Liver (tissue), 9 donors: ENCODE measurements around the gene TAF9B. TPM values are rescaled to one million over a fixed set of nuclear protein-coding genes. Genes with fewer than 3 reads are reported as not detected.

Experiments
- DNase-seq: peaks from one replicate; pipeline ENCODE4 v3.0.0-alpha.2; 2017; ENCODE audit warnings: low spot score
- H3K27ac ChIP-seq, 2 donors: one replicate each; pipeline ENCODE4 v1.7.0; 2013; ENCODE audit warnings: inconsistent platforms in 2 of 2, low read length in 2 of 2, control low read depth in 1 of 2, low read depth in 1 of 2, mild to moderate bottlenecking in 1 of 2
- H3K27me3 ChIP-seq, 4 donors: one replicate each; pipeline versions ENCODE4 v1.6.1 to v1.7.0; 2013; ENCODE audit warnings: low read length in 3 of 4, inconsistent platforms in 1 of 4, mild to moderate bottlenecking in 1 of 4, moderate library complexity in 1 of 4; ENCODE audit not compliant: control insufficient read depth in 4 of 4, insufficient read depth in 4 of 4
- H3K36me3 ChIP-seq, 4 donors: one replicate each; pipeline versions ENCODE4 v1.6.1 to v1.7.0; 2013; ENCODE audit warnings: low read length in 3 of 4, mild to moderate bottlenecking in 3 of 4, low read depth in 1 of 4, moderate library complexity in 1 of 4; ENCODE audit not compliant: control insufficient read depth in 4 of 4, insufficient read depth in 3 of 4
- H3K4me1 ChIP-seq, 4 donors: one replicate each; pipeline versions ENCODE4 v1.6.1 to v1.7.0; 2013; ENCODE audit warnings: low read length in 3 of 4, mild to moderate bottlenecking in 3 of 4, moderate library complexity in 1 of 4; ENCODE audit not compliant: control insufficient read depth in 4 of 4, insufficient read depth in 4 of 4
- H3K4me3 ChIP-seq, 3 donors: one replicate each; pipeline versions ENCODE4 v1.6.1 to v1.7.0; 2013; ENCODE audit warnings: low read length in 3 of 3, control low read depth in 1 of 3, low read depth in 1 of 3, mild to moderate bottlenecking in 1 of 3
- H3K9ac ChIP-seq, 2 donors: one replicate each; pipeline ENCODE4 v1.7.0; 2013; ENCODE audit warnings: low read length in 2 of 2, mild to moderate bottlenecking in 2 of 2, moderate library complexity in 2 of 2, control low read depth in 1 of 2, low read depth in 1 of 2
- H3K9me3 ChIP-seq, 4 donors: one replicate each; pipeline versions ENCODE4 v1.6.1 to v1.7.0; 2013; ENCODE audit warnings: low read length in 3 of 4; ENCODE audit not compliant: control insufficient read depth in 4 of 4
- CTCF ChIP-seq: fragments of 150-350 bp; IDR thresholded peaks from 2 replicates; pipeline ENCODE4 v1.5.1; 2017; ENCODE audit warnings: improper control_type of control experiment, low read depth, low read length; ENCODE audit not compliant: missing input control
- EGR1 ChIP-seq, 2 donors: IDR thresholded peaks; 2 replicates each; pipeline ENCODE4 v1.6.1; 2016 to 2018; ENCODE audit warnings: antibody characterized with exemption in 2 of 2, low read depth in 2 of 2
- FOXA1 ChIP-seq: IDR thresholded peaks from 2 replicates; pipeline ENCODE4 v1.6.1; 2016; ENCODE audit warnings: antibody characterized with exemption
- FOXA2 ChIP-seq: IDR thresholded peaks from 2 replicates; pipeline ENCODE4 v1.6.1; 2016; ENCODE audit warnings: antibody characterized with exemption
- GABPA ChIP-seq, 2 donors: IDR thresholded peaks in 1 of 2; conservative IDR thresholded peaks in 1 of 2; 2 replicates each; pipeline ENCODE4 v1.6.1; 2016; ENCODE audit warnings: antibody characterized with exemption in 2 of 2, mild to moderate bottlenecking in 1 of 2, moderate library complexity in 1 of 2
- HNF4A ChIP-seq, 2 donors: conservative IDR thresholded peaks; 2 replicates each; pipeline ENCODE4 v1.6.1; 2016; ENCODE audit warnings: antibody characterized with exemption in 2 of 2, mild to moderate bottlenecking in 2 of 2
- HNF4G ChIP-seq: IDR thresholded peaks from 2 replicates; pipeline ENCODE4 v1.6.1; 2016; ENCODE audit warnings: antibody characterized with exemption
- JUND ChIP-seq, 2 donors: IDR thresholded peaks; 2 replicates each; pipeline ENCODE4 v1.6.1; 2016; ENCODE audit warnings: antibody characterized with exemption in 2 of 2
- MAX ChIP-seq: IDR thresholded peaks from 2 replicates; pipeline ENCODE4 v1.6.1; 2016; ENCODE audit warnings: antibody characterized with exemption
- NR2F2 ChIP-seq: IDR thresholded peaks from 2 replicates; pipeline ENCODE4 v1.6.1; 2016; ENCODE audit warnings: antibody characterized with exemption
- RAD21 ChIP-seq, 2 donors: IDR thresholded peaks; 2 replicates each; pipeline ENCODE4 v1.6.1; 2016; ENCODE audit warnings: antibody characterized with exemption in 2 of 2, mild to moderate bottlenecking in 2 of 2
- REST ChIP-seq: IDR thresholded peaks from 2 replicates; pipeline ENCODE4 v1.6.1; 2016; ENCODE audit warnings: antibody characterized with exemption, mild to moderate bottlenecking
- RXRA ChIP-seq, 2 donors: IDR thresholded peaks; 2 replicates each; pipeline ENCODE4 v1.6.1; 2017 to 2018; ENCODE audit warnings: antibody characterized with exemption in 2 of 2, mild to moderate bottlenecking in 1 of 2
- SP1 ChIP-seq: IDR thresholded peaks from 2 replicates; pipeline ENCODE4 v1.6.1; 2018; ENCODE audit warnings: antibody characterized with exemption, mild to moderate bottlenecking
- TAF1 ChIP-seq: conservative IDR thresholded peaks from 2 replicates; pipeline ENCODE4 v1.6.1; 2016; ENCODE audit warnings: antibody characterized with exemption, mild to moderate bottlenecking
- YY1 ChIP-seq: IDR thresholded peaks from 2 replicates; pipeline ENCODE4 v1.6.1; 2016; ENCODE audit warnings: antibody characterized with exemption, mild to moderate bottlenecking
- WGBS: extraction: QIAGEN DNeasy Blood & Tissue Kit; methylation state at CpG from one replicate; pipeline ENCODE4 v1.1.7; 2013; 5-methylcytosine and 5-hydroxymethylcytosine counted together
- polyA plus RNA-seq, 2 donors: library from polyadenylated mRNA; stranded (reverse) in 1 of 2; unstranded in 1 of 2; fragments of 200-250 nt in 1 of 2; fragments of >200 nt in 1 of 2; fragmentation: Nextera tagmentation in 1 of 2; extraction: Ambion mirVana in 1 of 2; gene quantifications; one replicate each; pipeline versions ENCODE4 v1.2.1 to v1.2.3, GENCODE V29; 2013 to 2015
- total RNA-seq, 2 donors: library from RNA; depleted of rRNA; stranded (reverse); fragments of >200 nt; gene quantifications; one replicate each; pipeline ENCODE4 v1.2.3, GENCODE V29; 2014
- TF ChIP-seq, protein P1 (sequence below): IDR thresholded peaks from 2 replicates; pipeline ENCODE4 v1.6.1; 2016; ENCODE audit warnings: antibody characterized with exemption
- TF ChIP-seq, protein P2 (sequence below): IDR thresholded peaks from 2 replicates; pipeline ENCODE4 v1.6.1; 2016; ENCODE audit warnings: antibody characterized with exemption
- donor health status: healthy.
- donor health status: healthy.
- donor health status: healthy.
- donor health status: healthy.
- donor health status: healthy.

The TAF9B gene
- total and polyA plus RNA-seq, 4 donors, result 4.9 to 9.0 (median 7.6) TPM

- Histone ChIP-seq H3K4me1 (no peaks in the 10 kb centered on the region), H3K36me3 (peaks cover 2 to 18% (median 8%) of the 10 kb centered on the region in 4 donors), H3K27me3 (peaks cover 0 to 2% (median 0%) of the 10 kb centered on the region in 4 donors), H3K9ac (no peak overlapping the region), H3K27ac (no peak overlapping the region), H3K4me3 (no peak overlapping the region), H3K9me3 (no peaks in the 10 kb centered on the region)
- DNase-seq, result no peak
- no peak for TF ChIP-seq RXRA (IDR thresholded peaks at IDR 0.05)
- no peak for TF ChIP-seq HNF4G
- no peak for TF ChIP-seq GABPA (IDR thresholded peaks at IDR 0.05 in 1 of 2, conservative IDR thresholded peaks at IDR 0.05 in 1 of 2)
- 87% methylated on average over 1 of the region's 1 CpG for WGBS
Observed at GRCh38 chrX:78131117-78131516, 8.3 kb downstream of the TAF9B start.

DNA sequence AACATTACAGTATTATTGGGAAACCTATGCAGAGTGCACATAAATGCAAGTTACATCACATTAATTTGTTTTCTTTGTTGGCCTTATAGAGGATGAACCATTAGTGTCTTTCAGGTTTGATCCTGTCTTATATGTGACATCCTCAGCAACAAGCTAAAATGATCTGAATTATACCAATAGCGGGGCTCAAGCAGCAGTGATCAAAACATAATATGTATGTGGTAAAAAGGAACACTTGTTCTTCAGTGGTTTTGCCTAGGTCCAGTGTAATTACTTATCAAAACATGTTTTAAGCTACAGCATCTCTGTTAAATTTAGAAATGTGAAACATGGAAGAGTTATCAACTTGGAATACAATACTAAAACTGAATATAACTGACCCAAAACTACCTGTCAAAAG is 9.1 kb downstream of the TAF9B start:
- Histone ChIP-seq H3K9ac (no peak overlapping the region), H3K9me3 (no peaks in the 10 kb centered on the region), H3K4me3 (no peak overlapping the region), H3K4me1 (no peaks in the 10 kb centered on the region), H3K27me3 (peaks cover 0 to 2% (median 0%) of the 10 kb centered on the region in 4 donors), H3K36me3 (peaks cover 2 to 24% (median 11%) of the 10 kb centered on the region in 4 donors), H3K27ac (no peak overlapping the region)
- DNase-seq, result no peak
- WGBS, result 98% methylated on average over 1 of the region's 1 CpG
- TF ChIP-seq RXRA (IDR thresholded peaks at IDR 0.05) (no peak), TAF1 (no peak), HNF4A (conservative IDR thresholded peaks at IDR 0.05) (no peak), FOXA1 (no peak), NR2F2 (no peak), CTCF (no peak), JUND (IDR thresholded peaks at IDR 0.05) (no peak), SP1 (no peak), HNF4G (no peak), RAD21 (IDR thresholded peaks at IDR 0.05) (no peak), FOXA2 (no peak), GABPA (IDR thresholded peaks at IDR 0.05 in 1 of 2, conservative IDR thresholded peaks at IDR 0.05 in 1 of 2) (no peak), MAX (no peak), EGR1 (IDR thresholded peaks at IDR 0.05; ENCODE audit: low read depth in 2 of 2) (no peak), YY1 (no peak), REST (no peak)
- TF ChIP-seq, protein P1, sequence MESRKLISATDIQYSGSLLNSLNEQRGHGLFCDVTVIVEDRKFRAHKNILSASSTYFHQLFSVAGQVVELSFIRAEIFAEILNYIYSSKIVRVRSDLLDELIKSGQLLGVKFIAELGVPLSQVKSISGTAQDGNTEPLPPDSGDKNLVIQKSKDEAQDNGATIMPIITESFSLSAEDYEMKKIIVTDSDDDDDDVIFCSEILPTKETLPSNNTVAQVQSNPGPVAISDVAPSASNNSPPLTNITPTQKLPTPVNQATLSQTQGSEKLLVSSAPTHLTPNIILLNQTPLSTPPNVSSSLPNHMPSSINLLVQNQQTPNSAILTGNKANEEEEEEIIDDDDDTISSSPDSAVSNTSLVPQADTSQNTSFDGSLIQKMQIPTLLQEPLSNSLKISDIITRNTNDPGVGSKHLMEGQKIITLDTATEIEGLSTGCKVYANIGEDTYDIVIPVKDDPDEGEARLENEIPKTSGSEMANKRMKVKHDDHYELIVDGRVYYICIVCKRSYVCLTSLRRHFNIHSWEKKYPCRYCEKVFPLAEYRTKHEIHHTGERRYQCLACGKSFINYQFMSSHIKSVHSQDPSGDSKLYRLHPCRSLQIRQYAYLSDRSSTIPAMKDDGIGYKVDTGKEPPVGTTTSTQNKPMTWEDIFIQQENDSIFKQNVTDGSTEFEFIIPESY, result no peak
- TF ChIP-seq, protein P2, sequence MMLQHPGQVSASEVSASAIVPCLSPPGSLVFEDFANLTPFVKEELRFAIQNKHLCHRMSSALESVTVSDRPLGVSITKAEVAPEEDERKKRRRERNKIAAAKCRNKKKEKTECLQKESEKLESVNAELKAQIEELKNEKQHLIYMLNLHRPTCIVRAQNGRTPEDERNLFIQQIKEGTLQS, result no peak
